OCI-LY3 (cell line): ENCODE results near the gene TCF7.

Experiments
- H2AFZ ChIP-seq: fragments of 200-600, 300-600 bp; shearing (Covaris generic); 2 replicates; pipeline ENCODE4 v1.6.0; 2014; ENCODE audit warnings: antibody characterized with exemption, low read depth, low read length
- H3K27ac ChIP-seq: fragments of 200-600, 300-600 bp; sonication (generic); 2 replicates; pipeline ENCODE4 v1.5.1; 2014; ENCODE audit warnings: mild to moderate bottlenecking, low read length, moderate library complexity, mixed read lengths
- H3K27me3 ChIP-seq: fragments of 200-600, 300-600 bp; sonication (generic); 2 replicates; pipeline ENCODE4 v1.6.1; 2014; ENCODE audit warnings: low read depth, low read length, mixed read lengths
- H3K36me3 ChIP-seq: fragments of 200-600, 300-600 bp; sonication (generic); replicated peaks from 2 replicates; pipeline ENCODE3; 2014; ENCODE audit warnings: low read depth, low read length, mixed read lengths
- H3K4me1 ChIP-seq: fragments of 300-600, 200-600 bp; sonication (generic); 2 replicates; pipeline ENCODE4 v1.6.1; 2014; ENCODE audit warnings: low read length, mixed read lengths
- H3K4me2 ChIP-seq: fragments of 200-600, 300-600 bp; sonication (generic); 2 replicates; pipeline ENCODE4 v1.6.1; 2014; ENCODE audit warnings: low read length, mixed read lengths
- H3K4me3 ChIP-seq: fragments of 300-600, 200-600 bp; sonication (generic); 2 replicates; pipeline ENCODE4 v1.5.1; 2014; ENCODE audit warnings: antibody characterized with exemption, mild to moderate bottlenecking, low read length, moderate library complexity
- H3K79me2 ChIP-seq: fragments of 300-600, 200-600 bp; shearing (Covaris generic); 2 replicates; pipeline ENCODE4 v1.6.1; 2014; ENCODE audit warnings: mild to moderate bottlenecking, low read length, mixed read lengths
- H3K9ac ChIP-seq: fragments of 300-600, 200-600 bp; shearing (Covaris generic); 2 replicates; pipeline ENCODE4 v1.6.0; 2014; ENCODE audit warnings: mild to moderate bottlenecking, low read length, moderate library complexity
- H3K9me3 ChIP-seq: fragments of 200-600, 300-600 bp; shearing (Covaris generic); 2 replicates; pipeline ENCODE4 v1.6.1; 2014; ENCODE audit warnings: low read length, mixed read lengths; ENCODE audit not compliant: insufficient read depth
- H4K20me1 ChIP-seq: fragments of 200-600, 300-600 bp; sonication (generic); 2 replicates; pipeline ENCODE4 v1.6.1; 2016; ENCODE audit warnings: low read length, mixed read lengths; ENCODE audit not compliant: insufficient read depth
- EZH2phosphoT487 ChIP-seq: fragments of 200-600 bp; shearing (Covaris generic); IDR thresholded peaks from 2 replicates; pipeline ENCODE4 v1.6.1; 2018; ENCODE audit warnings: antibody characterized with exemption, mixed run types, low read depth
- TF ChIP-seq, protein P1 (sequence below): fragments of 200-600, 300-600 bp; sonication (generic); IDR thresholded peaks from 2 replicates; pipeline ENCODE4 v1.5.1; 2014; ENCODE audit warnings: antibody characterized with exemption, low read length, low read depth

TCF7 gene

GRCh38 chr5:134111741-134112647 lies 2.5 kb upstream of the TCF7 start:
- no peak overlapping the region for H3K27ac ChIP-seq
- H3K4me2 ChIP-seq, result peak overlapping the region; percentile 43; the same call in 1 of the 2 replicates
- no peaks in the 10 kb centered on the region for H3K79me2 ChIP-seq
- H3K36me3 ChIP-seq, result no peaks in the 10 kb centered on the region
- H4K20me1 ChIP-seq, result no peaks in the 10 kb centered on the region
- TF ChIP-seq, protein P1, sequence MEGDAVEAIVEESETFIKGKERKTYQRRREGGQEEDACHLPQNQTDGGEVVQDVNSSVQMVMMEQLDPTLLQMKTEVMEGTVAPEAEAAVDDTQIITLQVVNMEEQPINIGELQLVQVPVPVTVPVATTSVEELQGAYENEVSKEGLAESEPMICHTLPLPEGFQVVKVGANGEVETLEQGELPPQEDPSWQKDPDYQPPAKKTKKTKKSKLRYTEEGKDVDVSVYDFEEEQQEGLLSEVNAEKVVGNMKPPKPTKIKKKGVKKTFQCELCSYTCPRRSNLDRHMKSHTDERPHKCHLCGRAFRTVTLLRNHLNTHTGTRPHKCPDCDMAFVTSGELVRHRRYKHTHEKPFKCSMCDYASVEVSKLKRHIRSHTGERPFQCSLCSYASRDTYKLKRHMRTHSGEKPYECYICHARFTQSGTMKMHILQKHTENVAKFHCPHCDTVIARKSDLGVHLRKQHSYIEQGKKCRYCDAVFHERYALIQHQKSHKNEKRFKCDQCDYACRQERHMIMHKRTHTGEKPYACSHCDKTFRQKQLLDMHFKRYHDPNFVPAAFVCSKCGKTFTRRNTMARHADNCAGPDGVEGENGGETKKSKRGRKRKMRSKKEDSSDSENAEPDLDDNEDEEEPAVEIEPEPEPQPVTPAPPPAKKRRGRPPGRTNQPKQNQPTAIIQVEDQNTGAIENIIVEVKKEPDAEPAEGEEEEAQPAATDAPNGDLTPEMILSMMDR, result no peak
- no peak for TF ChIP-seq EZH2phosphoT487
- H2AFZ ChIP-seq, result no peak overlapping the region
- peaks cover 25% of the 10 kb centered on the region for H3K4me1 ChIP-seq
- H3K27me3 ChIP-seq, result peaks cover 15% of the 10 kb centered on the region
- no peak overlapping the region for H3K9ac ChIP-seq
- H3K9me3 ChIP-seq, result no peaks in the 10 kb centered on the region
- no peak overlapping the region for H3K4me3 ChIP-seq

GRCh38 chr5:134112726-134113362 lies 1.6 kb upstream of the TCF7 start:
- no peaks in the 10 kb centered on the region for H3K79me2 ChIP-seq
- TF ChIP-seq, protein P1, result no peak
- no peak for TF ChIP-seq EZH2phosphoT487
- H3K36me3 ChIP-seq, result no peaks in the 10 kb centered on the region
- no peak overlapping the region for H3K27ac ChIP-seq
- no peak overlapping the region for H3K4me3 ChIP-seq
- H3K9me3 ChIP-seq, result no peaks in the 10 kb centered on the region
- H2AFZ ChIP-seq, result no peak overlapping the region
- H3K4me1 ChIP-seq, result peaks cover 25% of the 10 kb centered on the region
- H3K4me2 ChIP-seq, result no peak overlapping the region
- H3K9ac ChIP-seq, result no peak overlapping the region
- peaks cover 15% of the 10 kb centered on the region for H3K27me3 ChIP-seq
- H4K20me1 ChIP-seq, result no peaks in the 10 kb centered on the region

GRCh38 chr5:134113363-134113889 lies 1.1 kb upstream of the TCF7 start:
- Histone ChIP-seq H3K79me2 (no peaks in the 10 kb centered on the region), H3K9ac (no peak overlapping the region), H3K4me2 (no peak overlapping the region), H3K27me3 (peaks cover 15% of the 10 kb centered on the region), H3K4me3 (no peak overlapping the region), H3K27ac (no peak overlapping the region), H2AFZ (no peak overlapping the region), H3K4me1 (peaks cover 25% of the 10 kb centered on the region), H4K20me1 (no peaks in the 10 kb centered on the region), H3K9me3 (no peaks in the 10 kb centered on the region), H3K36me3 (no peaks in the 10 kb centered on the region)
- TF ChIP-seq EZH2phosphoT487, result no peak
- TF ChIP-seq, protein P1, result no peak
